Upper lobe of left lung (tissue), 4 donors: ENCODE data around the gene RPS27L.

Experiments used
- EP300 ChIP-seq, 4 donors: sonication (generic); formaldehyde crosslinking; IDR thresholded peaks; one replicate each; pipeline ENCODE4 v1.5.1; 2017; ENCODE audit warnings: antibody characterized with exemption in 4 of 4, control low read depth in 2 of 4
- POLR2A ChIP-seq, 4 donors: fragments of 450-650 bp; IDR thresholded peaks; one replicate each; pipeline ENCODE4 v1.5.1; 2016 to 2017; ENCODE audit warnings: antibody characterized with exemption in 4 of 4, mild to moderate bottlenecking in 2 of 4
- POLR2AphosphoS5 ChIP-seq, 2 donors: sonication (generic); formaldehyde crosslinking; IDR thresholded peaks; one replicate each; pipeline ENCODE4 v1.5.1; 2017; ENCODE audit warnings: antibody characterized with exemption in 2 of 2
- TF ChIP-seq, protein P1 (sequence below), 6 experiments: fragments of 450-650 bp in 4 of 6; fragments of 200-600 bp in 2 of 6; sonication (generic) in 2 of 6; IDR thresholded peaks; one replicate each; pipeline ENCODE4 v1.5.1; 2016 to 2019; ENCODE audit warnings: antibody characterized with exemption in 6 of 6

DNA sequence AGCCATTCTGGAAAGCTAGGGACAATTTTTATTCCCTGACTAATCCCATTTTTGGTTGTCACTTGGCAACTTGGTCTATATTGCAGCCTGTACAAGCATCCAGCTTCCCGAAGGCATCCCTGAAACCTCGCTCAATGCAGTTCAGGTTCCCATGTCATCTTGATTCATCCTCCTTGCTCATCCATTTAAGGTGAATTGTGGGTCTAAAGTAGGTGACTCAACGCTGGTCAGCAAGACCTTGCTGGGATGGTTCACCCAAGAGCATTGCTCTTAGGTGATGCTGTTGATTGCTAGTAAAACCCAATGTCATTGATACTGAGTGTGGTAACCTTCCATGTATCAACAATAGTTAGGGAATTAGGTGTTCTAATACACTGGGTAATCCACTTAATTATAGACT, 19.0 kb upstream of the RPS27L start:
- TF ChIP-seq POLR2A (IDR thresholded peaks at IDR 0.05) (no peak), EP300 (IDR thresholded peaks at IDR 0.05) (no peak), POLR2AphosphoS5 (IDR thresholded peaks at IDR 0.05) (no peak)
- TF ChIP-seq, protein P1, sequence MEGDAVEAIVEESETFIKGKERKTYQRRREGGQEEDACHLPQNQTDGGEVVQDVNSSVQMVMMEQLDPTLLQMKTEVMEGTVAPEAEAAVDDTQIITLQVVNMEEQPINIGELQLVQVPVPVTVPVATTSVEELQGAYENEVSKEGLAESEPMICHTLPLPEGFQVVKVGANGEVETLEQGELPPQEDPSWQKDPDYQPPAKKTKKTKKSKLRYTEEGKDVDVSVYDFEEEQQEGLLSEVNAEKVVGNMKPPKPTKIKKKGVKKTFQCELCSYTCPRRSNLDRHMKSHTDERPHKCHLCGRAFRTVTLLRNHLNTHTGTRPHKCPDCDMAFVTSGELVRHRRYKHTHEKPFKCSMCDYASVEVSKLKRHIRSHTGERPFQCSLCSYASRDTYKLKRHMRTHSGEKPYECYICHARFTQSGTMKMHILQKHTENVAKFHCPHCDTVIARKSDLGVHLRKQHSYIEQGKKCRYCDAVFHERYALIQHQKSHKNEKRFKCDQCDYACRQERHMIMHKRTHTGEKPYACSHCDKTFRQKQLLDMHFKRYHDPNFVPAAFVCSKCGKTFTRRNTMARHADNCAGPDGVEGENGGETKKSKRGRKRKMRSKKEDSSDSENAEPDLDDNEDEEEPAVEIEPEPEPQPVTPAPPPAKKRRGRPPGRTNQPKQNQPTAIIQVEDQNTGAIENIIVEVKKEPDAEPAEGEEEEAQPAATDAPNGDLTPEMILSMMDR (IDR thresholded peaks at IDR 0.05): no peak
